LNCaP clone FGC (cell line): ENCODE results near the gene MAP3K6.

Experiments
- DNase-seq: peaks from one replicate; pipeline ENCODE4 v3.0.0-alpha.2; 2011; ENCODE audit warnings: low read depth
- H3K4me3 ChIP-seq: 2 replicates; pipeline ENCODE4 v1.5.1; 2011; ENCODE audit warnings: mild to moderate bottlenecking, low read depth, low read length, control low read depth
- TF ChIP-seq, protein P1 (sequence below): IDR thresholded peaks from 2 replicates; pipeline ENCODE4 v1.5.1; 2012; ENCODE audit warnings: mild to moderate bottlenecking; ENCODE audit not compliant: control insufficient read depth, insufficient read depth; ENCODE audit errors: extremely low read depth

The MAP3K6 gene, protein sequence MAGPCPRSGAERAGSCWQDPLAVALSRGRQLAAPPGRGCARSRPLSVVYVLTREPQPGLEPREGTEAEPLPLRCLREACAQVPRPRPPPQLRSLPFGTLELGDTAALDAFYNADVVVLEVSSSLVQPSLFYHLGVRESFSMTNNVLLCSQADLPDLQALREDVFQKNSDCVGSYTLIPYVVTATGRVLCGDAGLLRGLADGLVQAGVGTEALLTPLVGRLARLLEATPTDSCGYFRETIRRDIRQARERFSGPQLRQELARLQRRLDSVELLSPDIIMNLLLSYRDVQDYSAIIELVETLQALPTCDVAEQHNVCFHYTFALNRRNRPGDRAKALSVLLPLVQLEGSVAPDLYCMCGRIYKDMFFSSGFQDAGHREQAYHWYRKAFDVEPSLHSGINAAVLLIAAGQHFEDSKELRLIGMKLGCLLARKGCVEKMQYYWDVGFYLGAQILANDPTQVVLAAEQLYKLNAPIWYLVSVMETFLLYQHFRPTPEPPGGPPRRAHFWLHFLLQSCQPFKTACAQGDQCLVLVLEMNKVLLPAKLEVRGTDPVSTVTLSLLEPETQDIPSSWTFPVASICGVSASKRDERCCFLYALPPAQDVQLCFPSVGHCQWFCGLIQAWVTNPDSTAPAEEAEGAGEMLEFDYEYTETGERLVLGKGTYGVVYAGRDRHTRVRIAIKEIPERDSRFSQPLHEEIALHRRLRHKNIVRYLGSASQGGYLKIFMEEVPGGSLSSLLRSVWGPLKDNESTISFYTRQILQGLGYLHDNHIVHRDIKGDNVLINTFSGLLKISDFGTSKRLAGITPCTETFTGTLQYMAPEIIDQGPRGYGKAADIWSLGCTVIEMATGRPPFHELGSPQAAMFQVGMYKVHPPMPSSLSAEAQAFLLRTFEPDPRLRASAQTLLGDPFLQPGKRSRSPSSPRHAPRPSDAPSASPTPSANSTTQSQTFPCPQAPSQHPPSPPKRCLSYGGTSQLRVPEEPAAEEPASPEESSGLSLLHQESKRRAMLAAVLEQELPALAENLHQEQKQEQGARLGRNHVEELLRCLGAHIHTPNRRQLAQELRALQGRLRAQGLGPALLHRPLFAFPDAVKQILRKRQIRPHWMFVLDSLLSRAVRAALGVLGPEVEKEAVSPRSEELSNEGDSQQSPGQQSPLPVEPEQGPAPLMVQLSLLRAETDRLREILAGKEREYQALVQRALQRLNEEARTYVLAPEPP (N-terminal part only)

DNA sequence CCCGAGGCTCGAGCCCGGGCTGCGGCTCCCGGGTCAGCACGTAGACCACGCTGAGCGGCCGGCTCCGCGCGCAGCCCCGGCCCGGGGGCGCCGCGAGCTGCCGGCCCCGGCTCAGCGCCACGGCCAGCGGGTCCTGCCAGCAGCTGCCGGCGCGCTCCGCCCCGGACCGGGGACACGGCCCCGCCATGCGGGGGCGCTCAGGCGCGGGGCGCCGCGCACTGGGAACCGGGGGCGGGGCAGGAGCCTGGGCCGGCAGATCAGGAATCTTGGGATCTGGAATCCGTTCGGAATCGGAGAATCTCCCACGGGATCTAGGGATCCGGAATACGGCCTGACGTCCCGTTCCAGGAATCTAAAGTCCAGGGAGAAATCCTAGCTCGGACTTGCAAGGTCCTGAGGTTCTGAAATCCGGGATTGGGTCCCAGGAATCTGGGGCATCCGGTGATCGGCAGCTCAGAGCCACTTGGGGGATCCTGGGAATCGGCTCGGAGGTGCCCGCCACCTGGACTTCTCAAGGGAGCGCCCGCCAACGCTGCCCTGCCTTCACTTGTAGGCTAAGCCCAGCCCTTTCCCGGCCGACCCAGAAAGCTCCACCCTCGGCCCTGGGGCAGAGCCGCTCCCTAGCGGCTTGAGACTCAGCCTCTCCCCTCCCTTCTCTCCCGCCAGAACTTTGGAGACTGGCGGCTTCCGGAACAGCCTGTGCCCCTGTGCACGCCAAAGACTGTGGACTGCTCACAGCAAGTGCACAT lies at the start of gene MAP3K6:
MAP3K6 (minus strand) TSS at position 551 of the 749 bp plus-strand sequence; CDS start at position 187, 364 bp downstream.
- H3K4me3 ChIP-seq = peak within 1 kb of the TSS; percentile 56
- TF ChIP-seq, protein P1, sequence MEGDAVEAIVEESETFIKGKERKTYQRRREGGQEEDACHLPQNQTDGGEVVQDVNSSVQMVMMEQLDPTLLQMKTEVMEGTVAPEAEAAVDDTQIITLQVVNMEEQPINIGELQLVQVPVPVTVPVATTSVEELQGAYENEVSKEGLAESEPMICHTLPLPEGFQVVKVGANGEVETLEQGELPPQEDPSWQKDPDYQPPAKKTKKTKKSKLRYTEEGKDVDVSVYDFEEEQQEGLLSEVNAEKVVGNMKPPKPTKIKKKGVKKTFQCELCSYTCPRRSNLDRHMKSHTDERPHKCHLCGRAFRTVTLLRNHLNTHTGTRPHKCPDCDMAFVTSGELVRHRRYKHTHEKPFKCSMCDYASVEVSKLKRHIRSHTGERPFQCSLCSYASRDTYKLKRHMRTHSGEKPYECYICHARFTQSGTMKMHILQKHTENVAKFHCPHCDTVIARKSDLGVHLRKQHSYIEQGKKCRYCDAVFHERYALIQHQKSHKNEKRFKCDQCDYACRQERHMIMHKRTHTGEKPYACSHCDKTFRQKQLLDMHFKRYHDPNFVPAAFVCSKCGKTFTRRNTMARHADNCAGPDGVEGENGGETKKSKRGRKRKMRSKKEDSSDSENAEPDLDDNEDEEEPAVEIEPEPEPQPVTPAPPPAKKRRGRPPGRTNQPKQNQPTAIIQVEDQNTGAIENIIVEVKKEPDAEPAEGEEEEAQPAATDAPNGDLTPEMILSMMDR = peak; percentile 71
- peak; percentile 66 for DNase-seq

DNA sequence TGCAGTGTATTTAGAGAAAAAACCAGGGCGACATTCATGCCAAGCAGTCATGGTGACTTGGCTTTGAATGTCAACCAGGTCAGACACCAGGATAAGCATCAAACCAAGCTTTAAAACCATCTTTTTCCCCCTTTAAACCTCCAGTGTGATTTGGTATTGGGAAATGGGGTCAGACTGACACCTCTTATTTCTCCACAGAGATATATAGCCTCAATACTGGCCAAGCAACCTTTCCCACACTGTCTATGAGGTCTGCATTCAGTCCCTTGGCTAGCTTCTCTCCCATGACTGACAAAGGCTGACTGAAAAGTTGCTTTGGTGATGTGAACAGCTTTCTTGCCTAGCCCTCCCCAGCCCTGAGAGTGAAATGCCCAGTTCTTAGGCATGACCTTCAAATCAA lies 47.3 kb upstream of the MAP3K6 start:
- TF ChIP-seq, protein P1 = no peak
- DNase-seq = no peak
- no peak overlapping the region for H3K4me3 ChIP-seq

DNA sequence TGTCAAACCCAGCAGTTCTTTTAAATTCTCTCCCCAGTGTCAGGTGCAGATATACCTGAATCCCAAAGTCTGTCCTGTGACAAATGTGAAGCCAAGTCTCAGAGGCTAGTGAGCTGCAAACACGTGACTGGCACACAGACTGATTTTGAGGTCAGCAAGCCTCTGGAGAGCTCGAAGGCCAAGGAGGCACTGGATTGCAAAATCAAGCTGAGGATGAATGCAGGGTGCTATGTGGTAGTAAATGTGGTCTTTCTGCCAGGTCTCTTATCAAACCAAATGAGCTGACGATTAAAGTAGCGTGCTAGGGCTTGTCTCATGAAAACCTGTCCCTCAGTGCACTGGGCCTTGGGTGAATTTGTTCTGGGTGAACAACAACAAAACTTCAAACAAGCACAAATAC lies 46.2 kb upstream of the MAP3K6 start:
- TF ChIP-seq, protein P1 = no peak
- no peak overlapping the region for H3K4me3 ChIP-seq
- no peak for DNase-seq

DNA sequence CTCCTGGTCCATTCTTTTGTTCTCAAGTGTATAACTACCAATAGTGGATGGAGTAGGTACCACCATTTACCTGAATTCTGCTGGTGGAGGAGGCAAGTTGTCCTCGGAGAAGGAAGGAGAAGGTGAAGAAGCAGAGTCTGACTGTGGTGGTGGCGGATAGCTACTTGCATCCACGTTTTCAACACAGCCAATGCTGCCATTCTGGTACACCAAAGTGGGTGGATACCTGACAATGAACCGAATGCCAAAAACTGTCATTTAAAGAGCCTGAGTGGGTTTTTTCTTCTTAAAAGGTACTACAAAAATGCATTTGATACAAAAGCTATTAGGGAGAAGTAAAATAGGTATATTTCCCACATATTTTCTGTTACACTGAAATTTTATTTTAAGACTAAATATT lies 45.7 kb upstream of the MAP3K6 start:
- H3K4me3 ChIP-seq = no peak overlapping the region
- TF ChIP-seq, protein P1 = no peak
- no peak for DNase-seq

DNA sequence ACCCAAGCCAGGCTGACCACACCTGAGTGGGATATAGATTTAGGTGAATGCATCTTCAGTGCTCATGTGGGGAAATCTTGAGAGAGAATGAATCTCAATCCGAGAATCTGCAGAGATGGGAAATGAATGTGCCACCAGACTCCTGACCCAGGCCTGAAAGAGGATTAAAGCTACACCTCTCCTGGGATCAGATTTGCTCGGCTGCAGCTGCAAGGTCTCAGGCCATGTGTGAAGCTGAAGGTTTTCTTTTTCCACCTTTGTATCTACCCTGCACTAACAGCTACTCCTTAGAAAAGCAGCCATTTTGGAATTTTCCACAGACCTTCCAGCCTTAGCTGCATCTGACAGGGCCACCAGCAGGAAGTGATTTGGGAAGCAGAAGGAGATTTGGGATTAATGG lies 43.9 kb upstream of the MAP3K6 start:
- TF ChIP-seq, protein P1 = no peak
- DNase-seq = no peak

DNA sequence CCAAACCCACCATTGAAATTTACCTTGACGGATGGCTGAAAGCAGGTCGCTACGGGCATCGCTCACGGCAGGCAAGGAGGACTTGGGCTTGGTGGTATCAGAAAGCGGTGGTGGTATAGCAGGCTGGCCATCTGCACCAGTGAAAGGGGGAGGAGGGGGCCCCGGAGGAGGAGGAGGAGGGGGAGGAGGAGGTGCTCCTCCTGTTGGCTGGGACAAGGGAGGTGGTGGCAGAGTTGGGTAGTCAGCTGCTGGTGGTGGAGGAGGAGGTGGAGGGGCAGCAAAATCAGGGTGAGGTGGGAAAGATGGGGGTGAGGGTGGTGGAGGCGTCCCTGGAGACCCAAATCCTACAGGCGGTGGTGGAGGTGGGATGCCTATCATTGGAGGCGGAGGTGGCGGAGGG lies 42.9 kb upstream of the MAP3K6 start:
- no peak for DNase-seq
- TF ChIP-seq, protein P1 = no peak
- H3K4me3 ChIP-seq = no peak overlapping the region

More for the DNA sequence above, 43.9 kb upstream of the MAP3K6 start:
- H3K4me3 ChIP-seq = no peak overlapping the region
